ENCODE data around the gene IGSF8.

DNA sequence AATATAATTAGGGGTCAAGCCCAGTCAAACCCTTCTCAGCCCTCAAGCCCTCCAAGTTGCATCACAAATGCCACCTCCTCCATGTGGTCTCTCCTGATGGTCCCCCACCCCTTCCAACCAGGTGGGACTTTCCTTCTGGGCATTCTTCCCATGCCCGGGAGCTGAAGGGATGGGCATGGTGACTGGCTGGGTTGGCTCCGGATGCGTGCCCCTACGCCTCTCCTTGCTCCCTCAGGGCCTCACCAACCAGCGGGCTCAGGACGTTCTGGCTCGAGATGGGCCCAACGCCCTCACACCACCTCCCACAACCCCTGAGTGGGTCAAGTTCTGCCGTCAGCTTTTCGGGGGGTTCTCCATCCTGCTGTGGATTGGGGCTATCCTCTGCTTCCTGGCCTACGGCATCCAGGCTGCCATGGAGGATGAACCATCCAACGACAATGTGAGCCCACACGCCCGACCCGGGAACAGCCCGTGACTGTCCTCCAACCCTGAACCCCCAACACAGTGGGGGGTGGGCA is 24.6 kb upstream of the IGSF8 start:
- TF ChIP-seq CTCF (IDR thresholded peaks at IDR 0.05; ENCODE audit: extremely low read depth in 1 of 2, insufficient read depth in 1 of 2, low read depth in 1 of 2, low read length in 2 of 2) (no peak), EZH2 (IDR thresholded peaks at IDR 0.05; ENCODE audit: borderline replicate concordance, low read depth, low read length, severe bottlenecking) (no peak), POLR2A (IDR thresholded peaks at IDR 0.05; ENCODE audit: low read depth, low read length) (no peak), POLR2AphosphoS5 (IDR thresholded peaks at IDR 0.05; ENCODE audit: insufficient read depth, low read depth, low read length) (no peak)
